CD14-positive monocyte (primary cell): ENCODE measurements around the gene RNF213. TPM values are rescaled to one million over a fixed set of nuclear protein-coding genes. Genes with fewer than 3 reads are reported as not detected.
A peak's percentile ranks its signal among the peaks of the same experiment; 100 is the strongest.

Source experiments
- DNase-seq, 3 donors: peaks; one replicate each; pipeline ENCODE4 v3.0.0-alpha.2; 2011 to 2022
- H2AFZ ChIP-seq: 2 replicates; pipeline ENCODE4 v1.6.0; 2012; ENCODE audit warnings: mild to moderate bottlenecking, low read depth, low read length, inconsistent platforms; ENCODE audit not compliant: insufficient read depth, poor library complexity, severe bottlenecking
- H3K27ac ChIP-seq, 2 donors: 1 replicate in 1 of 2; 2 replicates in 1 of 2; pipeline ENCODE4 v1.5.1; 2012 to 2013; ENCODE audit warnings: low read length in 2 of 2, control low read depth in 1 of 2, inconsistent platforms in 1 of 2, low read depth in 1 of 2, mild to moderate bottlenecking in 1 of 2
- H3K27me3 ChIP-seq, 2 donors: one replicate each; pipeline versions ENCODE4 v1.6.0 to v1.6.1; 2011 to 2013; ENCODE audit warnings: low read length in 2 of 2; ENCODE audit not compliant: control insufficient read depth in 2 of 2, insufficient read depth in 2 of 2
- H3K36me3 ChIP-seq, 2 donors: replicated peaks in 1 of 2; 1 replicate in 1 of 2; 2 replicates in 1 of 2; pipeline versions ENCODE4 v1.5.1 to v1.6.1; 2012 to 2013; ENCODE audit warnings: low read length in 2 of 2, control low read depth in 1 of 2, inconsistent platforms in 1 of 2, mild to moderate bottlenecking in 1 of 2; ENCODE audit not compliant: insufficient read depth in 2 of 2, control insufficient read depth in 1 of 2
- H3K4me1 ChIP-seq, 2 donors: 1 replicate in 1 of 2; 2 replicates in 1 of 2; pipeline versions ENCODE4 v1.5.1 to v1.6.1; 2012 to 2013; ENCODE audit warnings: low read length in 2 of 2, control low read depth in 1 of 2, inconsistent platforms in 1 of 2, mild to moderate bottlenecking in 1 of 2, moderate library complexity in 1 of 2; ENCODE audit not compliant: insufficient read depth in 2 of 2, control insufficient read depth in 1 of 2
- H3K4me2 ChIP-seq: replicated peaks from 2 replicates; pipeline ENCODE3; 2012; ENCODE audit warnings: low read length, moderate library complexity, mild to moderate bottlenecking; ENCODE audit not compliant: poor library complexity, severe bottlenecking; ENCODE audit errors: extremely low read depth
- H3K4me3 ChIP-seq, 3 experiments: fragments of 200-600 bp in 1 of 3; sonication (generic) in 1 of 3; replicated peaks in 1 of 3; 1 replicate in 2 of 3; 2 replicates in 1 of 3; pipeline ENCODE4 v1.5.1; 2011 to 2013; ENCODE audit warnings: low read length in 3 of 3, mild to moderate bottlenecking in 3 of 3, control low read depth in 2 of 3, low read depth in 2 of 3, inconsistent platforms in 1 of 3, moderate library complexity in 1 of 3
- H3K79me2 ChIP-seq: 2 replicates; pipeline ENCODE4 v1.6.0; 2012; ENCODE audit warnings: mild to moderate bottlenecking, control low read depth, inconsistent platforms, low read length, moderate library complexity; ENCODE audit not compliant: insufficient read depth
- H3K9ac ChIP-seq: 2 replicates; pipeline ENCODE4 v1.6.0; 2017; ENCODE audit warnings: low read length, mild to moderate bottlenecking; ENCODE audit not compliant: insufficient read depth, poor library complexity, severe bottlenecking
- H3K9me3 ChIP-seq, 2 donors: replicated peaks in 1 of 2; 1 replicate in 1 of 2; 2 replicates in 1 of 2; pipeline versions ENCODE4 v1.5.1 to v1.6.1; 2012 to 2013; ENCODE audit warnings: low read length in 2 of 2, control low read depth in 1 of 2; ENCODE audit not compliant: control insufficient read depth in 1 of 2, insufficient read depth in 1 of 2
- H4K20me1 ChIP-seq: 2 replicates; pipeline ENCODE4 v1.6.0; 2012; ENCODE audit warnings: mild to moderate bottlenecking, low read length, control low read depth, moderate library complexity; ENCODE audit not compliant: insufficient read depth
- H3K27ac Mint-ChIP-seq, 7 donors: one replicate each; pipeline ENCODE4 v1.8.0; 2020; ENCODE audit warnings: mild to moderate bottlenecking in 7 of 7, mixed read lengths in 7 of 7, moderate library complexity in 6 of 7, inconsistent platforms in 2 of 7
- H3K27me3 Mint-ChIP-seq, 3 donors: one replicate each; pipeline ENCODE4 v1.8.0; 2021 to 2022; ENCODE audit warnings: low read depth in 3 of 3, mild to moderate bottlenecking in 3 of 3, mixed read lengths in 3 of 3, moderate library complexity in 3 of 3, inconsistent platforms in 1 of 3
- H3K36me3 Mint-ChIP-seq, 2 donors: one replicate each; pipeline ENCODE4 v1.8.0; 2020; ENCODE audit warnings: mixed read lengths in 2 of 2, inconsistent platforms in 1 of 2, mild to moderate bottlenecking in 1 of 2
- H3K4me1 Mint-ChIP-seq: one replicate; pipeline ENCODE4 v1.8.0; 2020; ENCODE audit warnings: mild to moderate bottlenecking, mixed read lengths
- H3K4me3 Mint-ChIP-seq, 2 donors: one replicate each; pipeline ENCODE4 v1.8.0; 2020; ENCODE audit warnings: mild to moderate bottlenecking in 2 of 2, mixed read lengths in 2 of 2, moderate library complexity in 1 of 2
- H3K9me3 Mint-ChIP-seq, 7 donors: one replicate each; pipeline ENCODE4 v1.8.0; 2020 to 2022; ENCODE audit warnings: mixed read lengths in 7 of 7, mild to moderate bottlenecking in 6 of 7, moderate library complexity in 6 of 7, inconsistent platforms in 2 of 7
- WGBS: methylation state at CpG from one replicate; pipeline ENCODE4 v1.1.5; 2013; ENCODE audit warnings: missing lambda C conversion rate; ENCODE audit not compliant: insufficient coverage; 5-methylcytosine and 5-hydroxymethylcytosine counted together
- intact Hi-C, 2 donors: fragments of 100-400 bp; cut with micrococcal nuclease; formaldehyde crosslinking; loops; one replicate each; pipeline versions ENCODE4 v1.15.0 to v1.15.1; 2023
- polyA plus RNA-seq, 3 donors: library from polyadenylated mRNA; depleted of rRNA in 1 of 3; unstranded in 2 of 3; stranded (reverse) in 1 of 3; fragments of 300-500 nt in 2 of 3; fragments of >200 nt in 1 of 3; fragmentation: Illumina TruSeq in 2 of 3; gene quantifications; 1 replicate in 2 of 3; 2 replicates in 1 of 3; pipeline ENCODE4 v1.2.3, GENCODE V29; 2012 to 2021
- TF ChIP-seq, protein P1 (sequence below): fragments of 200-600 bp; IDR thresholded peaks from one replicate; pipeline ENCODE4 v1.8.0; 2022; ENCODE audit warnings: antibody characterized with exemption, mild to moderate bottlenecking

RNF213 gene
- polyA plus RNA-seq, 3 donors: 10.3 to 196 (median 18.1) TPM

DNA sequence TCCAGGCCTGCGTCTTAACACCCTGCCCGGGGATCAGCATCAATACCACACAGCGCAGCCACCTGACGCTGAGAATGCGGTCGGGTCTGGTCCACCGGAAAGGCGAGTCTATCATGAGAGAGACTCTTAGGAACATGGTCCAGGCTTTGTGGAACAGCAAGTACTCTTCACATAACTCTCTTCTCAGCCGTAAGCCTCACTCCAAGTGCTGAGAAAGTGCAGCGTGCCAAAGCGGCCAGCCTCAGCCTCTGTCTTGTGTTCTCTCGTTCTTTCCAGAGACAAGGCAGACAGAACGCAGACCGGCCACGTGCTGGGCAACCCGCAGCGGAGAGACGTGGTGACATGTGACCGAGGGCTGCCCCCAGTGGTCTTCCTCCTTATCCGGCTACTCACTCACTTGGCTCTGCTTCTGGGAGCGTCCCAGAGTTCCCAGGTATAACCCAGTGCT is 119.9 kb downstream of the RNF213 start:
- Histone ChIP-seq H3K4me1 (no peaks in the 10 kb centered on the region), H3K27me3 (no peaks in the 10 kb centered on the region), H3K79me2 (no peaks in the 10 kb centered on the region), H4K20me1 (peaks cover 93% of the 10 kb centered on the region), H3K4me3 (no peak overlapping the region), H3K4me2 (no peak overlapping the region), H3K36me3 (peaks cover 100% of the 10 kb centered on the region in 2 donors), H3K9me3 (no peaks in the 10 kb centered on the region), H3K27ac (no peak overlapping the region), H2AFZ (no peak overlapping the region), H3K9ac (no peak overlapping the region)
- Mint-ChIP-seq H3K27me3 (no peaks in the 10 kb centered on the region), H3K4me1 (no peaks in the 10 kb centered on the region), H3K9me3 (no peaks in the 10 kb centered on the region), H3K4me3 (no peak overlapping the region), H3K27ac (peak overlapping the region in 1 of 7 donors; percentile 47), H3K36me3 (peaks cover 97 to 100% of the 10 kb centered on the region in 2 donors)
- DNase-seq: no peak
- intact Hi-C loops: no loop called here
- TF ChIP-seq, protein P1, sequence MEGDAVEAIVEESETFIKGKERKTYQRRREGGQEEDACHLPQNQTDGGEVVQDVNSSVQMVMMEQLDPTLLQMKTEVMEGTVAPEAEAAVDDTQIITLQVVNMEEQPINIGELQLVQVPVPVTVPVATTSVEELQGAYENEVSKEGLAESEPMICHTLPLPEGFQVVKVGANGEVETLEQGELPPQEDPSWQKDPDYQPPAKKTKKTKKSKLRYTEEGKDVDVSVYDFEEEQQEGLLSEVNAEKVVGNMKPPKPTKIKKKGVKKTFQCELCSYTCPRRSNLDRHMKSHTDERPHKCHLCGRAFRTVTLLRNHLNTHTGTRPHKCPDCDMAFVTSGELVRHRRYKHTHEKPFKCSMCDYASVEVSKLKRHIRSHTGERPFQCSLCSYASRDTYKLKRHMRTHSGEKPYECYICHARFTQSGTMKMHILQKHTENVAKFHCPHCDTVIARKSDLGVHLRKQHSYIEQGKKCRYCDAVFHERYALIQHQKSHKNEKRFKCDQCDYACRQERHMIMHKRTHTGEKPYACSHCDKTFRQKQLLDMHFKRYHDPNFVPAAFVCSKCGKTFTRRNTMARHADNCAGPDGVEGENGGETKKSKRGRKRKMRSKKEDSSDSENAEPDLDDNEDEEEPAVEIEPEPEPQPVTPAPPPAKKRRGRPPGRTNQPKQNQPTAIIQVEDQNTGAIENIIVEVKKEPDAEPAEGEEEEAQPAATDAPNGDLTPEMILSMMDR: no peak
- 94% methylated on average over 20 of the region's 21 CpGs for whole genome bisulfite sequencing

DNA sequence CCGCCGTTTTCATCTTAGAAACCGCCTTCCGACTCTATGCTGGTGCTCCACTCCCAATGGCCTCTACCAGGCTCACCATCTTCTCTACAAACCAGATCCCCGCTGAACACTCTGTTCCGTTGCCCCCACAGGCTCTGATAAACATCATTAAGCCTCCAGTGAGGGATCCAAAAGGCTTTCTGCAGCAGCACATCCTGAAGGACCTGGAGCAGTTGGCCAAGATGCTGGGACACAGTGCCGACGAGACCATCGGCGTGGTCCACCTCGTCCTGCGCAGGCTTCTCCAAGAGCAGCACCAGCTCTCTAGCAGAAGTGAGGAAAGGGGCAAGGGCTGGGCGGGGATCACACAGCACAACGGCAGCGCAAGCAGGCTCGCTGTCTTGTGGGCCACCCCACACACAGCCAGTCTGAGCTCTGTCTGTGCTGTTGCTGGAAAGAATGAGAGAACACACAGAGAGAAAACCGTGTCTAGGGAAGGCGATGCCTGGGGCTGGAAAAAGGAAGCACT is 120.8 kb downstream of the RNF213 start:
- H3K4me3 Mint-ChIP-seq: no peak overlapping the region

More for the DNA sequence above, 120.8 kb downstream of the RNF213 start:
- H3K36me3 ChIP-seq: peaks cover 100% of the 10 kb centered on the region in 2 donors
- TF ChIP-seq, protein P1: no peak
- Mint-ChIP-seq H3K27ac (peak overlapping the region in 2 of 7 donors; percentile 13 to 19), H3K27me3 (peaks cover 0 to 2% (median 0%) of the 10 kb centered on the region in 3 donors), H3K36me3 (peaks cover 97 to 100% of the 10 kb centered on the region in 2 donors), H3K4me1 (no peaks in the 10 kb centered on the region), H3K9me3 (no peaks in the 10 kb centered on the region)
- no peaks in the 10 kb centered on the region for H3K9me3 ChIP-seq
- H3K4me3 ChIP-seq: no peak overlapping the region
- 100% methylated on average over 12 of the region's 18 CpGs for WGBS
- peaks cover 87% of the 10 kb centered on the region for H4K20me1 ChIP-seq
- H3K4me2 ChIP-seq: no peak overlapping the region
- no peak overlapping the region for H3K27ac ChIP-seq
- no peaks in the 10 kb centered on the region for H3K4me1 ChIP-seq
- no peaks in the 10 kb centered on the region for H3K27me3 ChIP-seq
- intact Hi-C loops: no loop called here
- no peak overlapping the region for H3K9ac ChIP-seq
- H2AFZ ChIP-seq: no peak overlapping the region
- H3K79me2 ChIP-seq: no peaks in the 10 kb centered on the region
- no peak for DNase-seq
